Esophagus (tissue), 2 donors: ENCODE measurements around the gene ADCY9. TPM values are rescaled to one million over a fixed set of nuclear protein-coding genes. Genes with fewer than 3 reads are reported as not detected.
A peak's percentile ranks its signal among the peaks of the same experiment; 100 is the strongest.
"Not testable (repeated sequence)": the region's sequence is repeated elsewhere in the genome, so short reads cannot be mapped to it uniquely, and the experiment has no call there.

Experiments
- H3K27ac ChIP-seq, 2 donors: one replicate each; pipeline ENCODE4 v1.5.1; 2013; ENCODE audit warnings: low read depth in 2 of 2, mild to moderate bottlenecking in 2 of 2, inconsistent platforms in 1 of 2, low read length in 1 of 2, moderate library complexity in 1 of 2
- H3K27me3 ChIP-seq, 2 donors: one replicate each; pipeline ENCODE4 v1.6.1; 2013; ENCODE audit warnings: low read length in 2 of 2, control low read depth in 1 of 2, mild to moderate bottlenecking in 1 of 2; ENCODE audit not compliant: insufficient read depth in 2 of 2, control insufficient read depth in 1 of 2
- H3K36me3 ChIP-seq, 2 donors: one replicate each; pipeline ENCODE4 v1.6.1; 2013; ENCODE audit warnings: low read length in 1 of 2; ENCODE audit not compliant: control insufficient read depth in 2 of 2, insufficient read depth in 2 of 2
- H3K4me1 ChIP-seq, 2 donors: one replicate each; pipeline ENCODE4 v1.6.1; 2013; ENCODE audit warnings: low read length in 1 of 2; ENCODE audit not compliant: control insufficient read depth in 2 of 2, insufficient read depth in 2 of 2
- H3K4me3 ChIP-seq, 2 donors: one replicate each; pipeline ENCODE4 v1.5.1; 2013; ENCODE audit warnings: low read length in 2 of 2, mild to moderate bottlenecking in 2 of 2, low read depth in 1 of 2, moderate library complexity in 1 of 2
- H3K9me3 ChIP-seq, 2 donors: one replicate each; pipeline ENCODE4 v1.6.1; 2013; ENCODE audit warnings: mild to moderate bottlenecking in 2 of 2, low read depth in 1 of 2, low read length in 1 of 2, moderate library complexity in 1 of 2; ENCODE audit not compliant: control insufficient read depth in 2 of 2, insufficient read depth in 1 of 2
- WGBS, 2 donors: extraction: QIAGEN DNeasy Blood & Tissue Kit; methylation state at CpG; one replicate each; pipeline ENCODE4 v1.1.7; 2013; 5-methylcytosine and 5-hydroxymethylcytosine counted together
- polyA plus RNA-seq, 2 donors: library from polyadenylated mRNA; stranded (reverse); fragments of 200-250 nt; gene quantifications; one replicate each; pipeline ENCODE4 v1.2.3, GENCODE V29; 2013
- donor health status: healthy with polysubstance abuse.
- donor health status: Bipolar disorder and iron deficiency.

The ADCY9 gene
- polyA plus RNA-seq, 2 donors: 3.8 to 4.5 TPM

- Histone ChIP-seq H3K27me3 (no peaks in the 10 kb centered on the region), H3K4me1 (no peaks in the 10 kb centered on the region), H3K27ac (no peak overlapping the region), H3K36me3 (no peaks in the 10 kb centered on the region), H3K9me3 (no peaks in the 10 kb centered on the region), H3K4me3 (no peak overlapping the region)
- WGBS, 2 donors: 94 to 96% methylated on average over 7 of the region's 7 CpGs
Observed at GRCh38 chr16:4075534-4075933, 40.7 kb downstream of the ADCY9 start.

GRCh38 chr16:4073150-4073549 lies 43.1 kb downstream of the ADCY9 start:
- H3K4me3 ChIP-seq, H3K4me1 ChIP-seq, H3K36me3 ChIP-seq, H3K27ac ChIP-seq, H3K9me3 ChIP-seq, H3K27me3 ChIP-seq: not testable (repeated sequence)
- 78 to 85% methylated on average over 9 of the region's 9 CpGs for WGBS, 2 donors

- no peaks in the 10 kb centered on the region for H3K4me1 ChIP-seq
- no peak overlapping the region for H3K4me3 ChIP-seq
- 81 to 88% methylated on average over 22 of the region's 22 CpGs for WGBS, 2 donors
- H3K27ac ChIP-seq: no peak overlapping the region
- no peaks in the 10 kb centered on the region for H3K36me3 ChIP-seq
- no peaks in the 10 kb centered on the region for H3K27me3 ChIP-seq
- H3K9me3 ChIP-seq: no peaks in the 10 kb centered on the region
Observed at GRCh38 chr16:4071686-4072561, 44.3 kb downstream of the ADCY9 start.

- Histone ChIP-seq H3K9me3 (no peaks in the 10 kb centered on the region), H3K4me1 (no peaks in the 10 kb centered on the region), H3K27me3 (no peaks in the 10 kb centered on the region), H3K4me3 (no peak overlapping the region), H3K36me3 (no peaks in the 10 kb centered on the region), H3K27ac (no peak overlapping the region)
- 95 to 96% methylated on average over 10 of the region's 10 CpGs for WGBS, 2 donors
Observed at GRCh38 chr16:4070936-4071335, 45.3 kb downstream of the ADCY9 start.

- no peaks in the 10 kb centered on the region for H3K4me1 ChIP-seq
- H3K27ac ChIP-seq: no peak overlapping the region
- no peak overlapping the region for H3K4me3 ChIP-seq
- WGBS, 2 donors: 65 to 72% methylated on average over 6 of the region's 6 CpGs
- H3K9me3 ChIP-seq: no peaks in the 10 kb centered on the region
- H3K27me3 ChIP-seq: no peaks in the 10 kb centered on the region
- H3K36me3 ChIP-seq: no peaks in the 10 kb centered on the region
Observed at GRCh38 chr16:4067262-4068001, 48.8 kb downstream of the ADCY9 start.

- no peak overlapping the region for H3K27ac ChIP-seq
- 63 to 85% methylated on average over 11 of the region's 11 CpGs for WGBS, 2 donors
- H3K4me3 ChIP-seq: peak overlapping the region; percentile 5 to 15
Observed at GRCh38 chr16:4064950-4065352, 51.3 kb downstream of the ADCY9 start.

GRCh38 chr16:4062212-4062802 lies 53.9 kb downstream of the ADCY9 start:
- no peaks in the 10 kb centered on the region for H3K27me3 ChIP-seq
- H3K4me1 ChIP-seq: no peaks in the 10 kb centered on the region
- H3K36me3 ChIP-seq: no peaks in the 10 kb centered on the region
- no peak overlapping the region for H3K27ac ChIP-seq
- no peaks in the 10 kb centered on the region for H3K9me3 ChIP-seq
- no peak overlapping the region for H3K4me3 ChIP-seq

More at GRCh38 chr16:4064950-4065352, 51.3 kb downstream of the ADCY9 start:
- Histone ChIP-seq H3K36me3 (no peaks in the 10 kb centered on the region), H3K9me3 (no peaks in the 10 kb centered on the region), H3K27me3 (no peaks in the 10 kb centered on the region), H3K4me1 (no peaks in the 10 kb centered on the region)

- no peaks in the 10 kb centered on the region for H3K27me3 ChIP-seq
- no peaks in the 10 kb centered on the region for H3K4me1 ChIP-seq
- H3K9me3 ChIP-seq: no peaks in the 10 kb centered on the region
- H3K36me3 ChIP-seq: no peaks in the 10 kb centered on the region
- no peak overlapping the region for H3K4me3 ChIP-seq
- H3K27ac ChIP-seq: no peak overlapping the region
Observed at GRCh38 chr16:4060823-4061222, 55.4 kb downstream of the ADCY9 start.

- WGBS, 2 donors: 76 to 82% methylated on average over 7 of the region's 7 CpGs
- no peaks in the 10 kb centered on the region for H3K36me3 ChIP-seq
- H3K9me3 ChIP-seq: no peaks in the 10 kb centered on the region
- H3K4me1 ChIP-seq: no peaks in the 10 kb centered on the region
- H3K27ac ChIP-seq: no peak overlapping the region
- no peak overlapping the region for H3K4me3 ChIP-seq
- H3K27me3 ChIP-seq: no peaks in the 10 kb centered on the region
Observed at GRCh38 chr16:4060009-4060408, 56.2 kb downstream of the ADCY9 start.
